ENCODE results near the gene SESN3. TPM values are rescaled to one million over a fixed set of nuclear protein-coding genes. Genes with fewer than 3 reads are reported as not detected.

The SESN3 gene
- total RNA-seq, 1 experiment from 2014 or later: 6.3 TPM

DNA sequence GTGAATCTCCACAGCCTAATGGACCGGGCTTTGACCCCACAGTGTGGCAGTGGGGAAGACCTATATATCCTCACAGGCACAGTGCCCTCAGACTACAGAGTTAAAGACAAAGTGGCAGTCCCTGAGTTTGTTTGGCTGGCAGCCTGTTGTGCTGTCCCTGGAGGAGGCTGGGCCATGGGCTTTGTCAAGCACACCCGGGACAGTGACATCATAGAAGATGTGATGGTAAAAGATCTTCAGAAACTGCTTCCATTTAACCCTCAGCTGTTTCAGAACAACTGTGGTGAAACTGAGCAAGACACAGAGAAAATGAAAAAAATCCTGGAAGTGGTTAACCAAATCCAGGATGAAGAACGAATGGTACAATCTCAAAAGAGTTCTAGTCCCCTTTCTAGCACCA is 102.4 kb downstream of the SESN3 start:
- no TSS peak for BruUV-seq (replicated peaks)
- H3K27me3 Mint-ChIP-seq (ENCODE audit: insufficient read depth, unreplicated experiment): no peaks in the 10 kb centered on the region
- no peak for DNase-seq (ENCODE audit: unreplicated experiment)
- no peaks in the 10 kb centered on the region for H3K9me3 Mint-ChIP-seq (ENCODE audit: unreplicated experiment)
- H3K4me3 Mint-ChIP-seq (ENCODE audit: unreplicated experiment): no peak overlapping the region
- TF ChIP-seq, protein P1, sequence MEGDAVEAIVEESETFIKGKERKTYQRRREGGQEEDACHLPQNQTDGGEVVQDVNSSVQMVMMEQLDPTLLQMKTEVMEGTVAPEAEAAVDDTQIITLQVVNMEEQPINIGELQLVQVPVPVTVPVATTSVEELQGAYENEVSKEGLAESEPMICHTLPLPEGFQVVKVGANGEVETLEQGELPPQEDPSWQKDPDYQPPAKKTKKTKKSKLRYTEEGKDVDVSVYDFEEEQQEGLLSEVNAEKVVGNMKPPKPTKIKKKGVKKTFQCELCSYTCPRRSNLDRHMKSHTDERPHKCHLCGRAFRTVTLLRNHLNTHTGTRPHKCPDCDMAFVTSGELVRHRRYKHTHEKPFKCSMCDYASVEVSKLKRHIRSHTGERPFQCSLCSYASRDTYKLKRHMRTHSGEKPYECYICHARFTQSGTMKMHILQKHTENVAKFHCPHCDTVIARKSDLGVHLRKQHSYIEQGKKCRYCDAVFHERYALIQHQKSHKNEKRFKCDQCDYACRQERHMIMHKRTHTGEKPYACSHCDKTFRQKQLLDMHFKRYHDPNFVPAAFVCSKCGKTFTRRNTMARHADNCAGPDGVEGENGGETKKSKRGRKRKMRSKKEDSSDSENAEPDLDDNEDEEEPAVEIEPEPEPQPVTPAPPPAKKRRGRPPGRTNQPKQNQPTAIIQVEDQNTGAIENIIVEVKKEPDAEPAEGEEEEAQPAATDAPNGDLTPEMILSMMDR (IDR thresholded peaks at IDR 0.05; ENCODE audit: unreplicated experiment): no peak
- intact Hi-C loops (cut with micrococcal nuclease): no loop called here
- peaks cover 13% of the 10 kb centered on the region for H3K4me1 Mint-ChIP-seq (ENCODE audit: insufficient read depth, unreplicated experiment)
- peaks cover 8% of the 10 kb centered on the region for H3K36me3 Mint-ChIP-seq (ENCODE audit: insufficient read depth, unreplicated experiment)
- POLR2A ChIA-PET: interaction anchor here (0.7 to 1.7 kb wide), 3 partner anchors 21 to 1206 kb away, joined by 3 to 4 read pairs (median 4); partner anchors contain the start of gene SRSF8
- H3K27ac Mint-ChIP-seq (ENCODE audit: low read depth, unreplicated experiment): no peak overlapping the region
- CTCF ChIA-PET: no interaction called here

DNA sequence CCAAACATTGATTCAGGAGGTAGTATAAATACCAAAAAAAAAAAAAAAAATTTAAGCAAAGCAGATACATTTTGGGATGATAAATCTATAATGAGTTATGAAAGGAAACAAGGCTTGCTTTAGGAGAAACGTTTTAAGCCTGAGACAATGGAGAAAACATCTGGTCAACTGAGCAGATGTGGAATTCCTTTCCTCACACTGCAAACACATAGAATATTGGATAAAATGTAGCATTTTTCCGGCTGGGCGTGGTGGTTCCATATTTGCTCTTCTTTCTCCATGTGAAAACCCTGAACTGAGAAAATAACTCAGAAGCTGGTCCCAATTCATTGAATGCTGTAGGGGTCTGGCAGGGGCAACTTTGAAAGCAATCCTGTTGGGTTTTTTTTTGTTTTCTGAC is 107.4 kb downstream of the SESN3 start:
- no peak for DNase-seq (ENCODE audit: unreplicated experiment)
- CTCF ChIA-PET: no interaction called here
- Mint-ChIP-seq H3K27me3 (ENCODE audit: insufficient read depth, unreplicated experiment) (no peaks in the 10 kb centered on the region), H3K4me3 (ENCODE audit: unreplicated experiment) (no peak overlapping the region), H3K27ac (ENCODE audit: low read depth, unreplicated experiment) (no peak overlapping the region), H3K4me1 (ENCODE audit: insufficient read depth, unreplicated experiment) (peaks cover 22% of the 10 kb centered on the region), H3K36me3 (ENCODE audit: insufficient read depth, unreplicated experiment) (no peaks in the 10 kb centered on the region), H3K9me3 (ENCODE audit: unreplicated experiment) (no peaks in the 10 kb centered on the region)
- TF ChIP-seq, protein P1 (IDR thresholded peaks at IDR 0.05; ENCODE audit: unreplicated experiment): no peak
- intact Hi-C loops (cut with micrococcal nuclease): no loop called here
- POLR2A ChIA-PET: no interaction called here
- no TSS peak for BruUV-seq (replicated peaks)

DNA sequence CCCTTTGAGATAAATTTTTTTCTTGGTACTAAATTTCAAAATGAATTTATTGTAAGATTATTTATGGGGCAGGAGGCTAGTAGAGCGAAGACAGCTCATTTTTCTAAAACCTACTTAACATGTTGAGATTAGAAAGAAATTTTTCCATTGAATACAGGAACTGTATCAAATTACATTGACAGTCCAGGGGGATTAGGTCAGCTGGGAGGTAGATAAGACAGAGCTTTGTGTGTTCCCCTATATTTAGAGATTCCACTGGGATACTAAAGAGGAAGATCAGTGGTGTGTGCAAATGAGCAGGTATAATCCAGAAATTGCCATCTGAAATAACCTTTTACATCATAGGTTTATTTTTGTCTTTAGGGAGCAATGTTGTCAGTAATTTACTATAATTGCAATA is 109.3 kb downstream of the SESN3 start:
- Mint-ChIP-seq H3K4me1 (ENCODE audit: insufficient read depth, unreplicated experiment) (peaks cover 22% of the 10 kb centered on the region), H3K27ac (ENCODE audit: low read depth, unreplicated experiment) (no peak overlapping the region), H3K9me3 (ENCODE audit: unreplicated experiment) (peaks cover 7% of the 10 kb centered on the region), H3K36me3 (ENCODE audit: insufficient read depth, unreplicated experiment) (no peaks in the 10 kb centered on the region), H3K27me3 (ENCODE audit: insufficient read depth, unreplicated experiment) (no peaks in the 10 kb centered on the region), H3K4me3 (ENCODE audit: unreplicated experiment) (no peak overlapping the region)
- BruUV-seq (replicated peaks): no TSS peak
- intact Hi-C loops (cut with micrococcal nuclease): no loop called here
- POLR2A ChIA-PET: interaction anchor here (0.6 to 6.0 kb wide), 5 partner anchors 9 to 75 kb away, joined by 3 to 47 read pairs (median 5); no protein-coding TSS in a partner anchor
- TF ChIP-seq, protein P1 (IDR thresholded peaks at IDR 0.05; ENCODE audit: unreplicated experiment): no peak
- DNase-seq (ENCODE audit: unreplicated experiment): no peak
- CTCF ChIA-PET: interaction anchor here (1.5 kb wide), 1 partner anchor 31 kb away, joined by 3 read pairs; no protein-coding TSS in a partner anchor

DNA sequence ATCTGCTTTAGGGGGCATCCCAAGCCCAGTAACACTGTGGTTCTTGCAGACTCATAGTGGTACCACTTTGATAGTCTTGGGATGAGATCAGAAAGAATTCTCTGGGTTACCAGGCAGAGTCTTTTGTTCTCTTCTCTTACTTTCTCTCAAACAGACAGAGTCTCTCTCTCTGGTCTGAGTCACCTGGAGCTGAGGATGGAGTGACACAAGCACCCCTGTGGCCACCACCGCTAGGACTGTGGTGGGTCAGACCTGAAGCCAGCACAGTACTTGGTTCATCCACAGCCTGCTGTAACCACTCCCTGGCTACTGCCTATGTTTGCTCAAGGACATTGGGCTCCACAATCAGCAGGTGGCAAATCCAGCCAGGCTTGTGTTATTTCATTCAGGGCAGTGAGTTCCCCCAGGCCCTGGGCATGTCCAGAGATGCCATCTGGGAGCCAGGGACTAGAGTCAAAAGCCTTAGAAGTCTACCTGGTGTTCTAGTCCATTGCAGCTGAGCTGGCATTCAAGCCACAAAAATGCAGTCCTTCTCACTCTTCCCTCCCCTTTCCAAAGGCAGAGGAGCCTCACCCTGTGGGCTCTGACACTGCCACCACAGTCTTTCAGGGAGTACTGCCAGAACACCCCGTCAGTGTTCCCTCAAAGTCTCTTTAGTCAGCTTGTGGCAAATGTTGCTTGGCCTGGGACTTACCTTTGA is 111.5 kb downstream of the SESN3 start:
- BruUV-seq (replicated peaks): no TSS peak
- Mint-ChIP-seq H3K4me1 (ENCODE audit: insufficient read depth, unreplicated experiment) (peaks cover 22% of the 10 kb centered on the region), H3K27ac (ENCODE audit: low read depth, unreplicated experiment) (peak overlapping the region; percentile 76), H3K27me3 (ENCODE audit: insufficient read depth, unreplicated experiment) (no peaks in the 10 kb centered on the region), H3K4me3 (ENCODE audit: unreplicated experiment) (no peak overlapping the region), H3K9me3 (ENCODE audit: unreplicated experiment) (peaks cover 7% of the 10 kb centered on the region), H3K36me3 (ENCODE audit: insufficient read depth, unreplicated experiment) (no peaks in the 10 kb centered on the region)
- CTCF ChIA-PET: interaction anchor here (0.6 to 1.7 kb wide), 7 partner anchors 13 to 311 kb away, joined by 3 to 9 read pairs (median 5); no protein-coding TSS in a partner anchor
- DNase-seq (ENCODE audit: unreplicated experiment): peak; percentile 40
- TF ChIP-seq, protein P1 (IDR thresholded peaks at IDR 0.05; ENCODE audit: unreplicated experiment): no peak
- POLR2A ChIA-PET: interaction anchor here (0.7 to 6.0 kb wide), 10 partner anchors 11 to 669 kb away, joined by 3 to 47 read pairs (median 4); partner anchors contain the start of gene SRSF8
- intact Hi-C loops (cut with micrococcal nuclease): no loop called here
